ENCODE results near the gene NPDC1. TPM values are rescaled to one million over a fixed set of nuclear protein-coding genes. Genes with fewer than 3 reads are reported as not detected.
A peak's percentile ranks its signal among the peaks of the same experiment; 100 is the strongest.

The NPDC1 gene, protein sequence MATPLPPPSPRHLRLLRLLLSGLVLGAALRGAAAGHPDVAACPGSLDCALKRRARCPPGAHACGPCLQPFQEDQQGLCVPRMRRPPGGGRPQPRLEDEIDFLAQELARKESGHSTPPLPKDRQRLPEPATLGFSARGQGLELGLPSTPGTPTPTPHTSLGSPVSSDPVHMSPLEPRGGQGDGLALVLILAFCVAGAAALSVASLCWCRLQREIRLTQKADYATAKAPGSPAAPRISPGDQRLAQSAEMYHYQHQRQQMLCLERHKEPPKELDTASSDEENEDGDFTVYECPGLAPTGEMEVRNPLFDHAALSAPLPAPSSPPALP
- total RNA-seq (2014; rRNA removed; shearing (Covaris generic)), result not detected in 2 replicates

DNA sequence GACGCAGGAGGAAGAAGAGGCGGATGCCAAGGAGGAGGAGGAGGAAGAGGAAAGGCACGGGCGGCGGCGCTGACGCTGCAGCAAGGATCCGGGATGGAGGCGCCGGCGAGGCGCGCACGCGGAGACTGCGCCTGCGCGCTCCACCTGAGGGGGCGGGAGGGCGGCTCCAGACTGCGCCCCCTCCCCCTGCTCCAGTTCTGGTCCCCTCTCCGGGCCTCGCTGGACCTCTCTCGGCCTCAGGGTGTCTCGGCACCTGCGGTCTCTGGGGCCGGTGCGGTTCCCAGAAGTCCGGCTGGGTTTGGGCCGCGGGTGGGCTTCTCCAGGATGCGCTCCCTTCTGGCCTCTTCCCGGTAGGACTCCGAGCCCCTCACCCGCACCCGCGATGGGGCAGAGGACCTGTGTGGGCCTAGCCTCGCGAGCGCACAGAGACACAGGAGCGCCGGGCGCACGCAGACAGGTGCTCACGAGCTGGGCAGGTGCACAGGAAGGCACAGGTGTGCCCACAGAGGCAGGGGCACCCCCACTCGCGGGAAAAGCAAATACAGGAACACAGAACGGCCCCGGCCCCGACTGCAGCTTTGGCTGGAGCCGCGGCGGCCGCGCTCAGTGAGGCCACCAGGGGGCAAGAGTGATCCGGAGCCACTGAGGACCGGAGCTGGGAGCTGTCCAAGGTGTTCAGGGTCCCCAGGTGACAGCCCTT lies at the start of gene NPDC1:
TSS of gene NPDC1 (minus strand) at position 90 of the 700 bp plus-strand sequence. CDS start 188 bp downstream, outside the sequence.
- DNase-seq (ENCODE audit: low read depth in 1 of 2, low spot score in 2 of 2), result peak; percentile 33 to 68
- H3K4me1 ChIP-seq (replicated peaks), result peaks cover 8% of the 10 kb centered on the region
- no peaks in the 10 kb centered on the region for H3K9me3 ChIP-seq (replicated peaks)
- H3K27ac ChIP-seq, result no peak within 1 kb of the TSS
- H3K4me3 ChIP-seq, result no peak within 1 kb of the TSS
- H3K36me3 ChIP-seq, result no peaks in the 10 kb centered on the region
- H3K27me3 ChIP-seq (replicated peaks), result peaks cover 68% of the 10 kb centered on the region

DNA sequence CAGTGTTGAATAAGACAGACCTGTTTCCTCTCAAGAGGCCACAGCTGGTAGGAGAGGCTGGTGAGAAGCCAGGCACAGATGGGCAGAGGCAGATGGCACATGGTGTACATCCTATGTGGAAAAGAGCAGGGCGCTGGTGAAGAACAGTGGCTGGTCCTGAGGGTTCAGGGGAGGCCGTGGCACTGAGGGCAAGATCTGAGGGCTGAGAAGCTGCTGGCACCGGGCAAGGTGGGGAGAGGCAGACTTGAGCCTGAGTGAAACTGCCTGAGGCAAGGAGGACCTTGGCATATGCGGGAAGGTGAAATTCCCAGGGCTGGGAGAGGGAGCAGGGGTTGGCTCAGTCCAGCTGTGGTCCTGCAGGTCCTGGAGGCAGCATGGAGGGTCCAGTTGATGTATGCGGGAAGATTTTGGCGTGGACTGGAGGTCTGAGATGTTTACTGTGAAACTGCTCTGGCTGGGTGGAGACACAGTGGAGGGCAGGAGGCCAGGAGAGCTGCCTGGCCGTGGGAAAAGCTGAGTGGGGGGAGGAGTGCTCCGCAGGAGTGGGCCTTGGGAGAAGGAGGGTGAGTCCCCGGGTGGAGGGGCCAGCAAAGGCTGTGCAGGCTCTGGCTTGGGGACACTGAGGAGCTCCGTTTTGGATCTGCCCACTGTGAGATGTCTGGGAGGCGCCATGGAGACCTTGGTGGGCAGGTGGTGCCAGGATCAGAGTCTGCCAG lies 43.4 kb upstream of the NPDC1 start:
- no peak for DNase-seq (ENCODE audit: low read depth in 1 of 2, low spot score in 2 of 2)
- Histone ChIP-seq H3K4me3 (no peak overlapping the region), H3K9me3 (replicated peaks) (no peaks in the 10 kb centered on the region), H3K27ac (no peak overlapping the region), H3K27me3 (replicated peaks) (no peaks in the 10 kb centered on the region), H3K4me1 (replicated peaks) (peaks cover 23% of the 10 kb centered on the region), H3K36me3 (no peaks in the 10 kb centered on the region)

DNA sequence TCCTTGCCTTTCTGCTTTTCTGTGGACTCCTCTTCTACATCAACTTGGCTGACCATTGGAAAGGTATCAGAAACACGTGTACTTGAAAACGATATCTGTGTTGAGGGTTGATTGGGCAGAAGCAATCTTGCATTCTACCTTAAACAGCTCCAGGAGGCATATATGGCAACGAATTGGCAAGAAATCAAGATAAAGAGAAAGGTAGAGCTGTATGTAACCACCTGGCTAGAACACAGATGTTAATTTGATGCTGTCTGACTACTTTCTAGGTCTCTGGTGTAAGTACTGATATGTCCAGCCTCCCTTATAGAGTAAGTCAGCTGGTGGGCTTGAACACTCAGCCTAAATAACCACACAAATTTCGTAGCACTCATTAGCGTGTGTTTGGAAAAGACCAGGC lies 42.1 kb upstream of the NPDC1 start:
- Histone ChIP-seq H3K9me3 (replicated peaks) (no peaks in the 10 kb centered on the region), H3K4me1 (replicated peaks) (peaks cover 35% of the 10 kb centered on the region), H3K4me3 (no peak overlapping the region), H3K27me3 (replicated peaks) (no peaks in the 10 kb centered on the region), H3K27ac (no peak overlapping the region), H3K36me3 (peaks cover under 1% of the 10 kb centered on the region)
- no peak for DNase-seq (ENCODE audit: low read depth in 1 of 2, low spot score in 2 of 2)

GRCh38 chr9:137087409-137087925 lies 41.5 kb upstream of the NPDC1 start:
- Histone ChIP-seq H3K27me3 (replicated peaks) (no peaks in the 10 kb centered on the region), H3K27ac (peak overlapping the region; percentile 39), H3K9me3 (replicated peaks) (no peaks in the 10 kb centered on the region), H3K36me3 (peaks cover 7% of the 10 kb centered on the region), H3K4me1 (replicated peaks) (peaks cover 42% of the 10 kb centered on the region), H3K4me3 (peak overlapping the region; percentile 70)
- no peak for DNase-seq (ENCODE audit: low read depth in 1 of 2, low spot score in 2 of 2)

GRCh38 chr9:137086531-137087408 lies 40.8 kb upstream of the NPDC1 start, which contains the start of gene MAN1B1:
Gene MAN1B1 (plus strand): TSS chr9:137086985. CDS start chr9:137087000, 15 bp downstream.
- peak within 1 kb of the TSS; percentile 78 for H3K27ac ChIP-seq
- peak within 1 kb of the TSS; percentile 70 for H3K4me3 ChIP-seq
- peak; percentile 97 to 98 for DNase-seq (ENCODE audit: low read depth in 1 of 2, low spot score in 2 of 2)
- H3K27me3 ChIP-seq (replicated peaks), result no peaks in the 10 kb centered on the region
- no peaks in the 10 kb centered on the region for H3K9me3 ChIP-seq (replicated peaks)
- peaks cover 42% of the 10 kb centered on the region for H3K4me1 ChIP-seq (replicated peaks)
- peaks cover 11% of the 10 kb centered on the region for H3K36me3 ChIP-seq

DNA sequence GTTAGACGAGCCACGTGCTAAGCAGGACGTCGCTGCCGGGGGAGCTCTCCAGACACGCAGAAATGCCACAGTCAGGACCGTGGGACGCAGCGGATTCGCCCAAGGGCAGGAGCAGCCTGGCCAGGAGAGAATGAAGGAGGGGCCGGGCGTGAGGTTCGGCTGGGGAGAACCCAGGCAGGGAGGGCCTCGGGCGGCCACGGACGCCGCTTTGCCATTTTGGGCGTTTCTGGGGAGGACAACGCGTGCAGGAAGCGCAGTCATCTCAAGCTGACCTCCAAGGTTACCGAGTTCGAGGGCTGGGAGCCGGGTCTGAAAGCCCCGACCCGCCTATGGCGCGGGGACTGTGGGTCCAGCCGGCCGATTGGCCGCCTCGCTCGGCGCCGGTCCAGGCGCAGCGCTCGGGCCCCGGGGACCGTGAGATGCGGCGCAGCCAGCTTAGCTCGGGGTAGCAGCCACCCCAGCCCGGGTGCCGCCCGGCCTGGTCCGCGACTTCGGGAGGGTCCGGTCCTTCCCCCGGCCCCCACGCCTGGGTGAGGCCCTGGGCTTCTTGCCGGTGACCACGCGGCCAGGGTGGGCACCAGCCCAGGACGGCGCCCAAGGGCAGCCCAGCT lies 40.0 kb upstream of the NPDC1 start:
- Histone ChIP-seq H3K27me3 (replicated peaks) (no peaks in the 10 kb centered on the region), H3K4me3 (peak overlapping the region; percentile 70), H3K36me3 (peaks cover 14% of the 10 kb centered on the region), H3K4me1 (replicated peaks) (peaks cover 42% of the 10 kb centered on the region), H3K27ac (peak overlapping the region; percentile 78), H3K9me3 (replicated peaks) (no peaks in the 10 kb centered on the region)
- no peak for DNase-seq (ENCODE audit: low read depth in 1 of 2, low spot score in 2 of 2)

- Histone ChIP-seq H3K4me3 (no peak overlapping the region), H3K27ac (no peak overlapping the region), H3K36me3 (peaks cover 18% of the 10 kb centered on the region), H3K9me3 (replicated peaks) (no peaks in the 10 kb centered on the region), H3K27me3 (replicated peaks) (no peaks in the 10 kb centered on the region), H3K4me1 (replicated peaks) (peaks cover 42% of the 10 kb centered on the region)
- no peak for DNase-seq (ENCODE audit: low read depth in 1 of 2, low spot score in 2 of 2)
Observed at GRCh38 chr9:137084526-137084925, 38.5 kb upstream of the NPDC1 start.

DNA sequence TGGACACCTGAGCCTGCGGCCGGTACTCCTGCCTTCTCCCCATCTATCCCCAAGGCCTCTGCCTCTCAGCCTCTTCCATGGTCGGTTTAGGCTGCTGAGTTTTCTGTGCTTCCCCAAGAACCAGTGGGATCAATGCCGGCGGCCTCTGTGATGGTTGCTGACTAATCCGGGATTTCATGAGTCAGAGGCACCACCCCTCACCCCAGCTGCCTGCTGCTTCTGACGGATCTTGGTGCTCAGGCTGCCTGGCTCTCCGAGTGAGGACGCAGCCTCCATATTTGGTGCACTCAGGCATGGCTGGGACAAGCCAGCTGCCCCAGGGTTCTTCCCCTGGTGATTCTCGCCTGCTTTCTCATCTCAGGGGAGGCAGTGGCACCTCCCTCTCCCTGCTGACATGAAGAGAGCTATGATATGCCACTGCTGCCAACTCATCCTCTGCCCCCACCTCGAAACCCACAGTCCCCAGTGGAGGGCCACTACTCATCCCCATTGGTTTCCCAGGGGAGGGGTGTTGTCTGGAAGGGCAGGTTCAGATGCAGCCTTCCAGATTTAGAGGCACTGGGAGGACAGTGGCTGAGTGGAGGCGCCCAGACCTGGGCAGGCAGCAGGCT lies 37.5 kb upstream of the NPDC1 start:
- Histone ChIP-seq H3K27me3 (replicated peaks) (no peaks in the 10 kb centered on the region), H3K4me1 (replicated peaks) (peaks cover 42% of the 10 kb centered on the region), H3K36me3 (peaks cover 19% of the 10 kb centered on the region), H3K9me3 (replicated peaks) (no peaks in the 10 kb centered on the region), H3K27ac (peak overlapping the region; percentile 32), H3K4me3 (no peak overlapping the region)
- DNase-seq (ENCODE audit: low read depth in 1 of 2, low spot score in 2 of 2), result peak; percentile 79 to 91

- H3K36me3 ChIP-seq, result peaks cover 22% of the 10 kb centered on the region
- H3K27ac ChIP-seq, result peak overlapping the region; percentile 32
- no peaks in the 10 kb centered on the region for H3K27me3 ChIP-seq (replicated peaks)
- no peak overlapping the region for H3K4me3 ChIP-seq
- DNase-seq (ENCODE audit: low read depth in 1 of 2, low spot score in 2 of 2), result no peak
- H3K4me1 ChIP-seq (replicated peaks), result peaks cover 48% of the 10 kb centered on the region
- no peaks in the 10 kb centered on the region for H3K9me3 ChIP-seq (replicated peaks)
Observed at GRCh38 chr9:137082925-137083290, 36.9 kb upstream of the NPDC1 start.

DNA sequence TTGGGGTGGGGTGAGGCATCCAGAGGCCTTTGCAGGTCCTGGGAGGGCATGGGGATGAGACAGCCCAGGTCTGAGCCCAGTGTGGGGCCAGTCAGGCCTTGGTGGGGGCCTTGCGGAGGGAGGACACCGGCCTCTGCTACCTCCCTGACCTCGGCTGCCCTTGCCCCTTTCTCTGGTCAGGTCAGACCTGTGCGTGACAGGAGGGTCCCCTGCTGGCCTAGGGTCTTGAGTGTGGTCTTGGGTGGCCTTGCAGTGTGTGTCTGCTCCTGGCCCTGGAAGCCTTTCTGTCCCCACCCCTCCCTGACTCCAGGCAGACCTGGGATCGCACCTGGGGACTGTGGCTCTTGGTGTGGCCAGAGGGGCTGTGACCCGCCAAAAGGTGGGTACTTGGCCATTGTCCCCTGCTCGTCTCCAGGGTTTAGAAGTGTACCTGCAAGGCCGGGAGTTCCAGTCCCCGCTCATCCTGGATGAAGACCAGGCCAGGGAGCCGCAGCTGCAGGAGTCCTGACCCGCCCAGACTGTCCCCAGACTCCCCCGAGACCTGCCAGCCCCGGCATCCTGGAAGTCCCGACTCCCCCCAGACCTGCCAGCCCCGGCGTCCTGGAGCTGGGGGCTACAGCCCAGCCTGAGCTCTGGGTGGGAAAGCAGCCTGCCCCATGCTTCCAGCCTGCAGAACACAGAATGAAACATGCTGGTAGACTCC lies 36.4 kb upstream of the NPDC1 start:
- Histone ChIP-seq H3K9me3 (replicated peaks) (no peaks in the 10 kb centered on the region), H3K36me3 (peaks cover 22% of the 10 kb centered on the region), H3K4me1 (replicated peaks) (peaks cover 49% of the 10 kb centered on the region), H3K4me3 (no peak overlapping the region), H3K27ac (no peak overlapping the region), H3K27me3 (replicated peaks) (no peaks in the 10 kb centered on the region)
- DNase-seq (ENCODE audit: low read depth in 1 of 2, low spot score in 2 of 2), result no peak

DNA sequence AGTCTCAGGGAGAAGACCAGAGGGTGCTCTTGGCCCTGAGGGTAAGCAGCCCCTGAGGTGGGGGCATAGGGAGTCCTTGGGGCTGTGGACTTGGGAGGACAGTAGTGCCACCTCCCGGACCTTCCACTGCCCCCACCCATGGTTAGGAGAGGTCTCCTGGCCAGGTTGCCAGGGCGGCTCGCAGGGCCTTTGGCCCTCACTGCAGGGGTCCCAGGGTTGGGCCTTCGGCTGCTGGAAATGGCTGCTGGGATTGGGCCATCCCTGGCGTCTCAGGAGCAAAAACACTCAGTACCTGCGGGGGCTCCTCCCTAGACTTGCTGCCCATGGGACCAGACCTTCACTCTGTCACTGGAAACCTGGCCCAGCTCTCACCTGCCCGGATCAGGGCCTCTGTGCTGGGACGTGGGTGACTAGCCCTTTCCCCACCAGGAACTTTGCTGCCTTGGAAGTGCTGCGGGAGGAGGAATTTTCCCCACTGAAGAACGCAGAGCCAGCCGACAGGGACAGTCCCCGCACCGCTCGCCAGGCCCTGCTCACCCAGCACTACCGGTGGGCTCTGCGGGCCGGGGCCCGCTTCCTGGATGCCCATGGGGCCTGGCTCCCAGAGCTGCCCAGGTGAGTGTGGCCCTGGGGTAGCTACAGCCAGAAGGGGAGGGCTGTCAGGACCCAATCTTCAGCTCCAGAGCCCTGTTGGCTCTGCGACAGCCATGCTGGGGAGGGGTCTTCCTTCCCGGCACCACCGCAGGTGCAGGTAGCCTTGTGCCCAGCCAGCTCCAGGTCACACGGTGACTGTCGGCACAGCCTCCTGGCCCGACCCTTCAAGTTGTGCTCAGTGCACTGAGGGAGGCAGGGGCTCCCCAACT lies 34.5 kb upstream of the NPDC1 start:
- no peak for DNase-seq (ENCODE audit: low read depth in 1 of 2, low spot score in 2 of 2)
- Histone ChIP-seq H3K4me3 (no peak overlapping the region), H3K27ac (no peak overlapping the region), H3K27me3 (replicated peaks) (no peaks in the 10 kb centered on the region), H3K4me1 (replicated peaks) (peaks cover 39% of the 10 kb centered on the region), H3K9me3 (replicated peaks) (no peaks in the 10 kb centered on the region), H3K36me3 (peaks cover 22% of the 10 kb centered on the region)
